ENCODE measurements around the gene SLC16A5.

DNA sequence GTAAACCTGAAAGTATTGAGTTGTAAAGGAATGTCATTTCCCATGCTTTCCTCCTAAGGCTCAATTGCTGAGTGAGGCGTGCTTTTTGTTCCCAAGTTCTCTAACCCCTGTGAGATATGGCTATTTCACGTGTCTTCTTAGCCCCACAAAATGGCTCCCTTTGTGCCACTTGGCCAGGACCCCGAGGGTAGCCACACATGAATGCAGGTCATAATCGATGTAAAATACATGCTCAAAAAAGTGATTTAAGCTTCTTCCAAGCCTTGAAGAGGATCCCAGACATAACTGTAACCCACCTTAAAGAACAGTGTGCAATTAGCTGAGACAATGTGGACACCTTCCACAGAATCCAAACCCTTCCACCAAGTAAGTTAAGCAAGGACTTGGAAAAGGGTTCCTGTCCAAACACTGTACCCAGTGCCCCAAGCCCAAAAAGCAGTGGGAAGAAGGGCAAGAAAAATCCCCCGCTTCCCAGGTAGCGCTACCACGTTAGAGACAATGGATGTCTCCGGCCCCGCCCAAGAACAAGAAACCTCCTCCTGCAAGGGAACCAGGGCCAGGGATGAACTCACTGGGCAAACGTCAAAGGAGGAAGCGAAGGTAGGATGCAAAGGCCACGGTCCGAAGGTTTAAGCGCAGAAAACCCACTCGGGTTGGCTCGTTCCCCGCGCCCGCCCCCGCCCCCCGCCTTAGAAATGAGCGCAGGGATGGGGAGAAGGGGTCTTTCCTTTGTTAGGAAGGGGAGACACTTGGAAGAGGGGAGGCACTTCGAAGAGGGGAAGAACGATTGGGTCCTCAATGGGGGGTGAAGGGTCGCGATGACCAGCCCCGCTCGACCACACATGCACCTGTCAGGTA is 65.4 kb downstream of the SLC16A5 start:
- TF ChIP-seq, protein P1, sequence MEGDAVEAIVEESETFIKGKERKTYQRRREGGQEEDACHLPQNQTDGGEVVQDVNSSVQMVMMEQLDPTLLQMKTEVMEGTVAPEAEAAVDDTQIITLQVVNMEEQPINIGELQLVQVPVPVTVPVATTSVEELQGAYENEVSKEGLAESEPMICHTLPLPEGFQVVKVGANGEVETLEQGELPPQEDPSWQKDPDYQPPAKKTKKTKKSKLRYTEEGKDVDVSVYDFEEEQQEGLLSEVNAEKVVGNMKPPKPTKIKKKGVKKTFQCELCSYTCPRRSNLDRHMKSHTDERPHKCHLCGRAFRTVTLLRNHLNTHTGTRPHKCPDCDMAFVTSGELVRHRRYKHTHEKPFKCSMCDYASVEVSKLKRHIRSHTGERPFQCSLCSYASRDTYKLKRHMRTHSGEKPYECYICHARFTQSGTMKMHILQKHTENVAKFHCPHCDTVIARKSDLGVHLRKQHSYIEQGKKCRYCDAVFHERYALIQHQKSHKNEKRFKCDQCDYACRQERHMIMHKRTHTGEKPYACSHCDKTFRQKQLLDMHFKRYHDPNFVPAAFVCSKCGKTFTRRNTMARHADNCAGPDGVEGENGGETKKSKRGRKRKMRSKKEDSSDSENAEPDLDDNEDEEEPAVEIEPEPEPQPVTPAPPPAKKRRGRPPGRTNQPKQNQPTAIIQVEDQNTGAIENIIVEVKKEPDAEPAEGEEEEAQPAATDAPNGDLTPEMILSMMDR (conservative IDR thresholded peaks at IDR 0.05; ENCODE audit: low read depth, low read length): no peak
- no peak for TF ChIP-seq EZH2 (IDR thresholded peaks at IDR 0.05; ENCODE audit: low read length, unreplicated experiment)
- no peak for TF ChIP-seq EZH2phosphoT487 (IDR thresholded peaks at IDR 0.05; ENCODE audit: borderline replicate concordance, low read length)
